Suprapubic skin (tissue), 4 donors: ENCODE measurements around the gene CEP131.

Source experiments
- POLR2A ChIP-seq, 2 donors: fragments of 450-650 bp; IDR thresholded peaks; one replicate each; pipeline ENCODE4 v1.6.1; 2017; ENCODE audit warnings: antibody characterized with exemption in 2 of 2, mild to moderate bottlenecking in 2 of 2, moderate library complexity in 2 of 2
- POLR2AphosphoS5 ChIP-seq, 3 donors: sonication (generic); formaldehyde crosslinking; IDR thresholded peaks; one replicate each; pipeline ENCODE4 v1.6.1; 2017; ENCODE audit warnings: antibody characterized with exemption in 3 of 3
- TF ChIP-seq, protein P1 (sequence below), 2 donors: fragments of 200-600 bp in 1 of 2; fragments of 450-650 bp in 1 of 2; sonication (generic) in 1 of 2; IDR thresholded peaks; one replicate each; pipeline ENCODE4 v1.5.1; 2016 to 2019; ENCODE audit warnings: antibody characterized with exemption in 2 of 2, mild to moderate bottlenecking in 1 of 2, moderate library complexity in 1 of 2

DNA sequence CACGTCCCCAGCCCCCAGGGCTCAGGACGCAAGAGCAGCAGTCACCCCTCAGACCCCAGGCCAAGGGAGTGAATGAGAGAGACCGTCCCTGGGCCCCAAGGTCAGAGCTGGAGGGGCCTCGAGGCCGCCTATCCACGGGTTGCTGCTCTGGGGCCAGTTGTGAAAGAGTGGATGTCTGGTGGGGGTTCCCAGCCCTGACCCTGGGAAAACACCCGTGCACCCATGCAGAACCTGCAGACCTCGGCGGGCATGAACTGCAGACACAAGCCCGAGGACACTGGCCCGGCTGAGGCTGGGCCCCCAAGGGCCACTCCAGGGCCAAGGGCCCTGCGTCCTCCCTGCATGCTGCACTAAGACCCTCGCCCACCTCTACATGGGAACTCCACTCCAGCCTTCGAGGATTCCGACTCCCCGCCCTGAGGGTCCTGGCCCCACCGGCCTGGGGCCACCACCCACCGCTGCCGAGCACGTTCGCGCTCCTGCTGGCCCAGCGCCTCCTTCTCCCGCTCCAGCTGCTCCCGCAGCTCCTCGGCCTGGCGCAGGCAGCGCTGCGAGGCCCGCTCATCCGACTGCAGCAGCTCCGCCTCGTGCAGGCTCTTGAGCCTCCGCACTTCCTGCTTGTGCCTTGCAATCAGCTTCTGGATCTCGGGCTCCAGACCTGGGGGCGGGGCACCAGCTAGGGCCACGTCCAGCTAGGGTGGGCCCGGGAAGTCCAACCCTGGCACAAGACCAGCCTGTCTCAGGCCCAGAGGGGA lies 29.1 kb downstream of the CEP131 start:
- TF ChIP-seq, protein P1, sequence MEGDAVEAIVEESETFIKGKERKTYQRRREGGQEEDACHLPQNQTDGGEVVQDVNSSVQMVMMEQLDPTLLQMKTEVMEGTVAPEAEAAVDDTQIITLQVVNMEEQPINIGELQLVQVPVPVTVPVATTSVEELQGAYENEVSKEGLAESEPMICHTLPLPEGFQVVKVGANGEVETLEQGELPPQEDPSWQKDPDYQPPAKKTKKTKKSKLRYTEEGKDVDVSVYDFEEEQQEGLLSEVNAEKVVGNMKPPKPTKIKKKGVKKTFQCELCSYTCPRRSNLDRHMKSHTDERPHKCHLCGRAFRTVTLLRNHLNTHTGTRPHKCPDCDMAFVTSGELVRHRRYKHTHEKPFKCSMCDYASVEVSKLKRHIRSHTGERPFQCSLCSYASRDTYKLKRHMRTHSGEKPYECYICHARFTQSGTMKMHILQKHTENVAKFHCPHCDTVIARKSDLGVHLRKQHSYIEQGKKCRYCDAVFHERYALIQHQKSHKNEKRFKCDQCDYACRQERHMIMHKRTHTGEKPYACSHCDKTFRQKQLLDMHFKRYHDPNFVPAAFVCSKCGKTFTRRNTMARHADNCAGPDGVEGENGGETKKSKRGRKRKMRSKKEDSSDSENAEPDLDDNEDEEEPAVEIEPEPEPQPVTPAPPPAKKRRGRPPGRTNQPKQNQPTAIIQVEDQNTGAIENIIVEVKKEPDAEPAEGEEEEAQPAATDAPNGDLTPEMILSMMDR (IDR thresholded peaks at IDR 0.05) = no peak
- no peak for TF ChIP-seq POLR2A (IDR thresholded peaks at IDR 0.05)
- TF ChIP-seq POLR2AphosphoS5 (IDR thresholded peaks at IDR 0.05) = no peak
